ENCODE results near the gene ZNF358. TPM values are rescaled to one million over a fixed set of nuclear protein-coding genes. Genes with fewer than 3 reads are reported as not detected.

Gene ZNF358
- total and polyA plus RNA-seq, 2 experiments from 2014 or later = 40.7 to 99.6 TPM

DNA sequence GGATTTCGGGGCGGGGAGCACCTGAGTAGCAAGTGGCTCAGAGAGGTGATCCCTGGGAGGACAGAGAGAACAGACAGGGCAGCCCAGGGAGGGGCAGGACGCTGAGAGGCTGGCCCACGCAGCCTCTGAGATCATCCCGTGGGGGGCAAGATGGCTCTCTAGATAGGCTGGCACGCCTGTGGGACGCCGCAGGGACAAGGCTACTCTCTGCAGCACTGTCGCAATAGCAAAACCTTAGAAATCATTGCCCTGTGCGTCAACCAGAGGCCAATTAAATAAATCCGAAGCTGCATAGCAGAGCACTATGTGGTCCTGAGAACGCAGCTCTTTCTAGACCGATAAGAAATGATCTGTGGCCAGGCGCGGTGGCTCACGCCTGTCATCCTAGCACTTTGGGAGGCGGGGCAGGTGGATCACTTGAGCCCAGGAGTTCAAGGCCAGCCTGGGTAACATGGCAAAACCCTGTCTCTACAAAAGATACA lies 32.1 kb upstream of the ZNF358 start:
- H3K4me1 ChIP-seq (ENCODE audit: low read depth) = peaks cover 4% of the 10 kb centered on the region
- TF ChIP-seq, protein P1, sequence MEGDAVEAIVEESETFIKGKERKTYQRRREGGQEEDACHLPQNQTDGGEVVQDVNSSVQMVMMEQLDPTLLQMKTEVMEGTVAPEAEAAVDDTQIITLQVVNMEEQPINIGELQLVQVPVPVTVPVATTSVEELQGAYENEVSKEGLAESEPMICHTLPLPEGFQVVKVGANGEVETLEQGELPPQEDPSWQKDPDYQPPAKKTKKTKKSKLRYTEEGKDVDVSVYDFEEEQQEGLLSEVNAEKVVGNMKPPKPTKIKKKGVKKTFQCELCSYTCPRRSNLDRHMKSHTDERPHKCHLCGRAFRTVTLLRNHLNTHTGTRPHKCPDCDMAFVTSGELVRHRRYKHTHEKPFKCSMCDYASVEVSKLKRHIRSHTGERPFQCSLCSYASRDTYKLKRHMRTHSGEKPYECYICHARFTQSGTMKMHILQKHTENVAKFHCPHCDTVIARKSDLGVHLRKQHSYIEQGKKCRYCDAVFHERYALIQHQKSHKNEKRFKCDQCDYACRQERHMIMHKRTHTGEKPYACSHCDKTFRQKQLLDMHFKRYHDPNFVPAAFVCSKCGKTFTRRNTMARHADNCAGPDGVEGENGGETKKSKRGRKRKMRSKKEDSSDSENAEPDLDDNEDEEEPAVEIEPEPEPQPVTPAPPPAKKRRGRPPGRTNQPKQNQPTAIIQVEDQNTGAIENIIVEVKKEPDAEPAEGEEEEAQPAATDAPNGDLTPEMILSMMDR (IDR thresholded peaks at IDR 0.05; ENCODE audit: low read depth, low read length) = no peak
- DNase-seq (ENCODE audit: low read depth in 1 of 2, low spot score in 1 of 2) = peak in 1 of 2 donors; percentile 50
- H3K27ac ChIP-seq = no peak overlapping the region
- H3K36me3 ChIP-seq = no peaks in the 10 kb centered on the region
- H3K9me3 ChIP-seq (ENCODE audit: low read depth) = no peaks in the 10 kb centered on the region
- no peak overlapping the region for H3K4me3 ChIP-seq
- H3K27me3 ChIP-seq = no peaks in the 10 kb centered on the region

DNA sequence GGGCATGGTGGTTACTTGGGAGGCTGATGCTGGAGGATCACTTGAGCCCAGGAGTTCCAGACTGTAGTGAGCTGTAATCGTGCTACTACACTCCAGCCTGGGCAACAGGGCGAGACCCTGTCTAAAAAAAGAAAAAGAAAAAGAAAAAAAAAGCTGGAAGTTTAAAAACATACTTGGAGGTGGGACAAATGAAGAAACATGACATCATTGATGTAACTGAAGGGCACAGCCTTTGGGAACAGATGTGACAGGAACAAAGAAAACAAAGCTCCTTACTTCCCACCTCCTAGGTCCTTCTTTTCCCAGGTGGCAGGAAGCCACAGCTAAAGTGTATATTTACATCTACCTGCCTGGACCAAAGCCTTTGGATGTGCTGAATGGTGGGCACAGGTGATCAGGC lies 29.0 kb upstream of the ZNF358 start:
- Histone ChIP-seq H3K36me3 (no peaks in the 10 kb centered on the region), H3K9me3 (ENCODE audit: low read depth) (no peaks in the 10 kb centered on the region), H3K4me1 (ENCODE audit: low read depth) (no peaks in the 10 kb centered on the region), H3K4me3 (no peak overlapping the region), H3K27me3 (no peaks in the 10 kb centered on the region), H3K27ac (no peak overlapping the region)
- DNase-seq (ENCODE audit: low read depth in 1 of 2, low spot score in 1 of 2) = no peak
- TF ChIP-seq, protein P1 (IDR thresholded peaks at IDR 0.05; ENCODE audit: low read depth, low read length) = no peak

DNA sequence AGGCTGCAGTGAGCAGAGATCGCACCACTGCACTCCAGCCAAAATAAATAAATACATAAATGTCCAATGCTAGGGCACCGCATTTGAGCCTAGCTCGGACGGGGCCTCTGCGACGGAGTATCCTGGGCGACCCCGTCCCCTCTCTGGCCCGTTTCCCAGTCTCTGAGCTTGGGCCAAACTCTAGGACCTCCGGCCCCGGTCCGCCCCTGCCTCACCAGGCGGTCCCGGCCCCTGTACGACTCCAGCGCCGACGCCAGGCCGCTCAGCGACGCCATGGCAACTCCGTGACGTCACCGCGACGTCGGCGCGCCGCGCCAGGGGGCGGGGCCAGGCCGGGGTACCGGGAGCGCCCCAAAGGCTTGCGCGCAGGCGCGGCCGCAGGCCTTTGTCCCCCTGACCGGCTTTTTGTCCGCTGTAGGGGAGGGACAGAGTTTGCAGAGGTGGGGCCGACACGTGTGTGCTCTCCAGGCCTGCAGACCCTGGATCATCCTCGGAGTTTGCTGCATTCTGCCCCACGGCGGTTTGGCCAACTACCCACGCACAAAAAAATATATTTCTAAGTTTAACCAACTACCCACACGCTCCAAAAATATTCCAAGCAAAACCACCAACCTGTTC lies 27.1 kb upstream of the ZNF358 start, which contains the start of gene PEX11G:
PEX11G (minus strand) TSS at position 300 of the 618 bp plus-strand sequence; CDS start at position 275, 25 bp downstream.
- peak within 1 kb of the TSS; percentile 57 for H3K27ac ChIP-seq
- TF ChIP-seq, protein P1 (IDR thresholded peaks at IDR 0.05; ENCODE audit: low read depth, low read length) = no peak
- no peaks in the 10 kb centered on the region for H3K27me3 ChIP-seq
- peak within 1 kb of the TSS; percentile 44 for H3K4me3 ChIP-seq
- H3K36me3 ChIP-seq = no peaks in the 10 kb centered on the region
- no peaks in the 10 kb centered on the region for H3K4me1 ChIP-seq (ENCODE audit: low read depth)
- DNase-seq (ENCODE audit: low read depth in 1 of 2, low spot score in 1 of 2) = peak; percentile 92 to 93
- no peaks in the 10 kb centered on the region for H3K9me3 ChIP-seq (ENCODE audit: low read depth)

- Histone ChIP-seq H3K36me3 (no peaks in the 10 kb centered on the region), H3K4me3 (no peak overlapping the region), H3K27me3 (no peaks in the 10 kb centered on the region), H3K4me1 (ENCODE audit: low read depth) (no peaks in the 10 kb centered on the region), H3K27ac (peak overlapping the region; percentile 57), H3K9me3 (ENCODE audit: low read depth) (no peaks in the 10 kb centered on the region)
- DNase-seq (ENCODE audit: low read depth in 1 of 2, low spot score in 1 of 2) = no peak
- TF ChIP-seq, protein P1 (IDR thresholded peaks at IDR 0.05; ENCODE audit: low read depth, low read length) = no peak
Observed at GRCh38 chr19:7489609-7490044, 26.3 kb upstream of the ZNF358 start.

DNA sequence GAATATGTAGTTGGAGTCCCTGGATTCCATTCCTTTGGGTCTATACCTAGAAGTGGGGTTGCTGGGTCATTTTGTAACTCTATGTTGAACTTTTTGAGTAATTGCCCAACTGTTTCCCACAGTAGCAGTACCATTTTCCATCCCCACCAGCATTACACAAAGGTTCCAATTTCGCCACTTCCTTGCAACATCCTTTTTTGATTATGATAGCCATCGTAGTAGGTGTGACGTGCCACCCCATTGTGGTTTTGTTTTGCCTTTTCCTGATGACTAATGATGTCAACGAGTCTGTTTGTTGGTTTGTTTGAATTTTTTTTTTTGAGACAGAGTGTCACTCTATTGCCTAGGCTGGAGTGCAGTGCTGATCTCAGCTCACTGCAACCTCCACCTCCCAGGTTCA lies 23.8 kb upstream of the ZNF358 start:
- TF ChIP-seq, protein P1 (IDR thresholded peaks at IDR 0.05; ENCODE audit: low read depth, low read length) = no peak
- H3K27ac ChIP-seq = no peak overlapping the region
- H3K4me3 ChIP-seq = no peak overlapping the region
- peak in 1 of 2 donors; percentile 78 for DNase-seq (ENCODE audit: low read depth in 1 of 2, low spot score in 1 of 2)
- no peaks in the 10 kb centered on the region for H3K36me3 ChIP-seq
- H3K9me3 ChIP-seq (ENCODE audit: low read depth) = no peaks in the 10 kb centered on the region
- H3K4me1 ChIP-seq (ENCODE audit: low read depth) = no peaks in the 10 kb centered on the region
- peaks cover 4% of the 10 kb centered on the region for H3K27me3 ChIP-seq

Measured in cardiac muscle cell (in vitro differentiated cells and primary cell).